CD4-positive, alpha-beta T cell treated with Interleukin-1 beta for 1 hour (primary cell): Measurements from ENCODE around the gene PCDHGA5.
"Not testable (repeated sequence)": the region's sequence is repeated elsewhere in the genome, so short reads cannot be mapped to it uniquely, and the experiment has no call there.

ENCODE experiments used
- DNase-seq, 2 donors: peaks; one replicate each; pipeline ENCODE4 v3.0.0-alpha.2; 2020 to 2022

PCDHGA5 gene

GRCh38 chr5:141388661-141389060 lies 24.7 kb downstream of the PCDHGA5 start:
- DNase-seq: no peak

GRCh38 chr5:141389153-141390042 lies 25.4 kb downstream of the PCDHGA5 start:
- DNase-seq: no peak

GRCh38 chr5:141392429-141393198 lies 28.7 kb downstream of the PCDHGA5 start, which contains the start of gene PCDHGA8:
Gene PCDHGA8, plus strand, starts transcription at chr5:141392633. Its CDS starts 181 bp downstream, at chr5:141392814.
- DNase-seq: no peak

GRCh38 chr5:141393267-141393666 lies 29.3 kb downstream of the PCDHGA5 start:
- DNase-seq: no peak

GRCh38 chr5:141394401-141395187 lies 30.6 kb downstream of the PCDHGA5 start:
- not testable (repeated sequence) for DNase-seq

- peak; percentile 31 to 43 for DNase-seq
Observed at GRCh38 chr5:141397756-141398551, 34.0 kb downstream of the PCDHGA5 start, which contains the start of gene PCDHGB5. Gene PCDHGB5, plus strand, starts transcription at chr5:141397947. Its CDS starts 181 bp downstream, at chr5:141398128.

- DNase-seq: no peak
Observed at GRCh38 chr5:141398608-141399007, 34.6 kb downstream of the PCDHGA5 start.

GRCh38 chr5:141399555-141400258 lies 35.7 kb downstream of the PCDHGA5 start:
- DNase-seq: no peak

- DNase-seq: no peak
Observed at GRCh38 chr5:141402553-141403243, 38.7 kb downstream of the PCDHGA5 start, which contains the start of gene PCDHGA9. Gene PCDHGA9, plus strand, starts transcription at chr5:141402778. Its CDS starts 175 bp downstream, at chr5:141402953.

GRCh38 chr5:141403387-141403786 lies 39.4 kb downstream of the PCDHGA5 start:
- no peak for DNase-seq

- DNase-seq: peak; percentile 17 to 44
Observed at GRCh38 chr5:141407790-141408505, 44.0 kb downstream of the PCDHGA5 start, which contains the start of gene PCDHGB6. Gene PCDHGB6, plus strand, starts transcription at chr5:141408021. Its CDS starts 182 bp downstream, at chr5:141408203.

- DNase-seq: no peak
Observed at GRCh38 chr5:141409598-141410306, 45.8 kb downstream of the PCDHGA5 start.

- no peak for DNase-seq
Observed at GRCh38 chr5:141411575-141411974, 47.6 kb downstream of the PCDHGA5 start.

- peak; percentile 53 to 63 for DNase-seq
Observed at GRCh38 chr5:141412854-141413539, 49.0 kb downstream of the PCDHGA5 start, which contains the start of gene PCDHGA10. Gene PCDHGA10, plus strand, starts transcription at chr5:141412987. Its CDS starts 189 bp downstream, at chr5:141413176.

GRCh38 chr5:141413540-141414069 lies 49.6 kb downstream of the PCDHGA5 start:
- DNase-seq: no peak

GRCh38 chr5:141414548-141415274 lies 50.7 kb downstream of the PCDHGA5 start:
- DNase-seq: not testable (repeated sequence)

GRCh38 chr5:141415275-141415618 lies 51.3 kb downstream of the PCDHGA5 start:
- DNase-seq: not testable (repeated sequence)
